Measurements from ENCODE around the gene AKT3. TPM values are rescaled to one million over a fixed set of nuclear protein-coding genes. Genes with fewer than 3 reads are reported as not detected.

Gene AKT3
- polyA plus RNA-seq, 1 donor, result 17.3 TPM

DNA sequence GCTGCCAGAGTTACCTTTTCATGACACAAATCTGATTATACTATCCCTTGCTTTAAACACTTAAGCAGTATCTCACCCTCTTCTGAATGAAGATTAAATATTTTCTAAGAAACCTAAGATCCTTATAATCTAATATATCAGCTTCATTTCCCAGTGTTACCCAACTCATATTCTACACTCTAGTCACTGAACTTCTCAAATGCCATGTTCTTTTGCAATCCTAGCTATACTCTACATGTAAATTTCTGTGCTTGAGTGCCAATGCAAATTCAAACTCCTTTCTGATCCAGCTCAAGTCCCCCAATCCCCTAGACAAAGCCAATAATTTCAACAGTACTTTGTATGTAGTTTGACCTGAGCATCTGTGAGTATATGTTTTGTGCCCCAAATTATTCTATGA is 300.3 kb downstream of the AKT3 start:
- DNase-seq, result no peak

- DNase-seq, result no peak
Measured at GRCh38 chr1:243549108-243549507, 300.9 kb downstream of the AKT3 start.

- no peak for DNase-seq
Measured at GRCh38 chr1:243548516-243548915, 301.5 kb downstream of the AKT3 start.

- no peak for DNase-seq
Measured at GRCh38 chr1:243547891-243548290, 302.2 kb downstream of the AKT3 start.

GRCh38 chr1:243546457-243546856 is 303.6 kb downstream of the AKT3 start:
- no peak for DNase-seq

DNA sequence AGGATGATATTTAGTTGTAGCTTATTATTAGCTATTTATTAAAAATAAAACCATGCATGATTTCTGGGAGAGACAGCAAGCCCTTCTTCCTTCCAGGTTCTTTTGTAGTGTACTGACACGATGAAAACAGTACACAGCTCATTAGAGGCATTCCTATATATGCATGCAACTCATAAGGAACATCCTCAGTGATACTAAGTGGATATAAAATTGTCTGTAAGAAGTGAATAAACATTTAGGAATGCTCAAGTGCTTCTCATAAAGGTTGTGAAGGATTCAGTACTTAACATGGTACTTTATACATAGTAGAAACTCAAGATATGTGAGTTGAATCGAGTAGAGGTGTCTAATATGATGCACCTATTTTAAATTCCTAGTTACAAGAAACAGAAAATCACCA is 306.5 kb downstream of the AKT3 start:
- DNase-seq, result no peak

- DNase-seq, result no peak
Measured at GRCh38 chr1:243542739-243543415, 307.2 kb downstream of the AKT3 start.

DNA sequence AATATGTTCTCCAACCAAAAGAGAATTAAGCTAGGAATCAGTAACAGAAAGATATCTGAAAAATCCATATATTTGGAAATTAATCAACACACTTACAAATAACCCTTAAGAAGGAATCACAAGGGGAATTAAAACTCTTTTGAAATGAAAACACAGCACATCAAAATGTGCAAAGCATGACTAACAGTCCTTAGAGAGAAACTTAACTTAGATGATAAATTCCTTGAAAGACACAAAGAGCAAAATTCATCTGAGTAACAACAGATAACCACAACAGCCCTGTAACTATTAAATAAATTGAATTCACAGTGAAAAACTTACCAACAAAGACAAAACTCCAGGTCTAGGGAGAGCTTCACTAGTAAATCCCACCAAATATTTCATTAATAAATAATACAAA is 310.4 kb downstream of the AKT3 start:
- no peak for DNase-seq

GRCh38 chr1:243535014-243535413 is 315.0 kb downstream of the AKT3 start:
- DNase-seq, result no peak

- no peak for DNase-seq
Measured at GRCh38 chr1:243529512-243529911, 320.5 kb downstream of the AKT3 start.

DNA sequence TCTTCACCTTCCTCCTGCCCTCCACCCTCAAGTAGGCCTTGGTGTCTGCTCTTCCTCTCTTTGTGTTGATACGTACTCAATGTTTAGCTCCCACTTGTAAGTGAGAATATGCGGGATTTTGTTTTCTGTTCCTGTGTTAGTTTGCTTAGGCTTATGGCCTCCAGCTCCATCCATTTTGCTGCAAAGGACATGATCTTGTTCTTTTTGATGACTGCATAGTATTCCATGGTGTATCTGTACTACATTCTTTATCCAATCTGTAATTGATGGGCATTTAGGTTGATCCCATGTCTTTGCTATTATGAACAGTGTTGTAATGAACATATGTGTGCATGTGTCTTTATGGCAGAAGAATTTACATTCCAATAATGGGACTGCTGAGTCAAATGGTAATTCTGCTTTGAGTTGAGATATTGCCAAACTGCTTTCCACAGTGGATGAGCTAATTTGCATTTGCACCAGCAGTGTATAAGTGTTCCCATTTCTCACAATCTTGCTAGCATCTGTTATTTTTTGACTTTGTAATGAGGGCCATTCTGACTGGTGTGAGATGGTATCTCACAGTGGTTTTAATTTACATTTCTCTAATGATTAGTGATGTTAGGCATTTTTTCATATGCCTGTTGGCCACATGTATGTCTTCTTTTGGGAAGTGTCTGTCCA is 321.5 kb downstream of the AKT3 start:
- no peak for DNase-seq

- no peak for DNase-seq
Measured at GRCh38 chr1:243526180-243526579, 323.9 kb downstream of the AKT3 start.

GRCh38 chr1:243525085-243525487 is 325.0 kb downstream of the AKT3 start:
- DNase-seq, result no peak

GRCh38 chr1:243523766-243524165 is 326.3 kb downstream of the AKT3 start:
- DNase-seq, result no peak

GRCh38 chr1:243520831-243521230 is 329.2 kb downstream of the AKT3 start:
- DNase-seq, result no peak

- no peak for DNase-seq
Measured at GRCh38 chr1:243514927-243515326, 335.1 kb downstream of the AKT3 start.

- no peak for DNase-seq
Measured at GRCh38 chr1:243513726-243514491, 336.1 kb downstream of the AKT3 start.

DNA sequence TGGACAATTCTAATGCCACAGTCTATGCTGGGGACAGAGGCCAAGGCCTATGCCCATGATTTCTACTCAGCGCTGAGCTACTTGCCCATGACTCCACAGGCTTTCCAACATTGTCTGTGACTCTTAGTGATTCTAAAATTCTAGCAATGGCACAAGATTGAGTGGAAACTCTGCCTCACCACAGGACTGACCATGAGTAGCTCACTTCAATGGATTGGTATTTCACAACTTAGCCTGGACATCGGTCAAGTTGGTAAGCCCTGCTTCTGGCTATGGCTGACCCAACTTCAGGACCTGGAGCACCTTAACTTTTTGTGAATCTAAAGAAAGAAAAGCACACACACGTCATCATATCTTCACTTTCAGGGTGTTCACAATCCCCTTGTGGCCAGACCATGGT is 339.1 kb downstream of the AKT3 start:
- no peak for DNase-seq

GRCh38 chr1:243508943-243509342 is 341.1 kb downstream of the AKT3 start:
- no peak for DNase-seq

GRCh38 chr1:243508303-243508713 is 341.7 kb downstream of the AKT3 start:
- no peak for DNase-seq

- no peak for DNase-seq
Measured at GRCh38 chr1:243507672-243508302, 342.3 kb downstream of the AKT3 start.

DNA sequence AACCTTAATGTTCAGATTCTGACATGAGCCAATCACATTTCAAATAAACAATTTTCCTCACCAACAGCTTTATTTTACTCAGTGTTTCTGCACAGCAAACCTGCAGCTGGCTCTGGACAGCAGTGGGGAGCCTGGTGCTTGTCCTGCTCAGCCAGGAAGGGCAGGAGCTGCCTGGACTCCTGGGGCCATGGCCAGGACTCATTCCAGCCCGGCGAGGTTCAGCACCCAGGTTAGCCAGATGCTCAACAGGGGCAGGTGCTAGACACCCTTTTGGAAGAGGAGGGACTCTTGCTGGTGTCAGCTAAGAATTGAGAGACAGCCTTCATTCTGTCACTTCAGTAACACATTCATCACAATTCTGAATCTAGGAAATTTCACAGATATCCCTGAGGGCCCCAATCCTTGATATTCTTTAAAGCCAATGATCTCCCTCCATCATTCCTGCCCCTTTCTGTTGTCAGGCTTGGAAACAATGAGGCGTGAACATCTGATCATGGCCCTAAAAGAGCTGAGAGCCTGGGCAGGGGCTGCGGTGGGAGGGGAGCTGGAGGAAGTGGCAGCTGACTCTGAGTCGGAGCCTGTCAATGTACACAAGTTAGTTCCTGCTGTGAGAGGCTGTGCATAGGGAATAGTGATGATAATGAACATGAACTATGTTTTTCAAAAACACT is 342.9 kb downstream of the AKT3 start:
- peak; percentile 11 for DNase-seq

Measured in hindlimb muscle (tissue), 1 donor.